Mucosa of rectum (tissue), 2 donors: ENCODE results near the gene F11.
"Not testable (repeated sequence)": the region's sequence is repeated elsewhere in the genome, so short reads cannot be mapped to it uniquely, and the experiment has no call there.

Experiments
- H3K27ac ChIP-seq, 2 donors: one replicate each; pipeline ENCODE4 v1.7.0; 2013; ENCODE audit warnings: inconsistent platforms in 2 of 2, low read depth in 2 of 2, low read length in 2 of 2
- H3K27me3 ChIP-seq, 2 donors: one replicate each; pipeline ENCODE4 v1.7.0; 2013; ENCODE audit warnings: low read length in 2 of 2; ENCODE audit not compliant: control insufficient read depth in 2 of 2, insufficient read depth in 2 of 2
- H3K36me3 ChIP-seq, 2 donors: one replicate each; pipeline ENCODE4 v1.7.0; 2013; ENCODE audit warnings: low read length in 2 of 2; ENCODE audit not compliant: control insufficient read depth in 2 of 2, insufficient read depth in 2 of 2
- H3K4me1 ChIP-seq, 2 donors: one replicate each; pipeline ENCODE4 v1.7.0; 2013; ENCODE audit warnings: low read length in 2 of 2, mild to moderate bottlenecking in 1 of 2; ENCODE audit not compliant: control insufficient read depth in 2 of 2, insufficient read depth in 2 of 2
- H3K4me3 ChIP-seq, 2 donors: one replicate each; pipeline ENCODE4 v1.7.0; 2013; ENCODE audit warnings: low read length in 2 of 2
- H3K9ac ChIP-seq, 2 donors: one replicate each; pipeline ENCODE4 v1.7.0; 2013; ENCODE audit warnings: low read length in 2 of 2, low read depth in 1 of 2, mild to moderate bottlenecking in 1 of 2
- H3K9me3 ChIP-seq, 2 donors: one replicate each; pipeline ENCODE4 v1.7.0; 2013; ENCODE audit warnings: low read length in 2 of 2; ENCODE audit not compliant: control insufficient read depth in 2 of 2
- donor health status: healthy.
- donor health status: Normal muscosa, but diverticular disease.

The F11 gene

DNA sequence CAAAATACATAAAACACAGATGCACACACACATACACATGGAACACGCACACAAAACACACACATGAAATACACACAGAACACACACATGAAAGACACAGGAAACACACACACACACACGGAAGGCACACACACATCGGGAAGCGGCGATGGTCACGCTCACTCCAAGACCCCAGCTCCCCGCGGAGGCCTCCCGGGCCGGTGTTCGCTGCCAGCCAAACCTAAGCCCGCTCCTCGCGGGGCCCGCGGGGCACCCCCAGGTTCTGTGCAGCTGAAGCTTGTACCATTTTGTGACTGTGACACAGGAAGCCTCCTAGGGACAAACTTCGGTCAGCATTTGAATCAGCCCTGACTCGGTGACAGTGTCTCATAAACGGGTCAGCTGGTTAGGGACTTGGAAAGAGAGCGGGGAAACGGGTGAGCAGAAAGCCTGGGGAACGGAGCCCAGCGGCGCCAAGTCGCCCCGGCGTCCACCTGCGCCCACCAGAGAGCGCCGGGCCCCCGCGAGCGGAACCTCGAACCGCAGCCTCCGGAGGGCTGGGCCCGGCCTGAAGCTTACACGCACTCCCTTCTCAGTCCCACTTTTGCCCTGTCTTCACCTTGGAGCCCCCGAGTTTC is 32.1 kb downstream of the F11 start:
- Histone ChIP-seq H3K9me3 (no peaks in the 10 kb centered on the region), H3K27me3 (no peaks in the 10 kb centered on the region), H3K4me3 (no peak overlapping the region), H3K9ac (no peak overlapping the region), H3K36me3 (no peaks in the 10 kb centered on the region), H3K27ac (no peak overlapping the region), H3K4me1 (peaks cover 0 to 11% of the 10 kb centered on the region in 2 donors)

DNA sequence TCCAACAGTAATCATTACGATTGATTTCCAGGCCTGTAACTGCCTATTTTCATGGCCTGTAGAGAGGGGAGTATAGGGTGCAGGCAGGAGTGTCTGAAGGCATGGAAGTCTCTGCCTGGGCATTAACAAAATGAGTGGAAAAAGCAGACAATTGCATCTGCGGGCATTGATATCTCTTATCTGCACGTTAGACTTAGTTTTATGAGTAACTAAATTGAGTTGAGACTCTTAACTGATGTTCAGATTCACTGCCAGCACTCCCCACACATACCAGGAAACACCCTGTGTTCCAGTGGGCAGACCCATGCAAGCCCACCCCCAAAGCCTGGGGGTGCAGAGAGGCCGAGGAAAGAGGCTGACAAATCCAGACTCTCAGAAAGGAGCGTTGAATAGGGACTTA is 33.3 kb downstream of the F11 start:
- Histone ChIP-seq H3K4me1 (peaks cover 0 to 11% of the 10 kb centered on the region in 2 donors), H3K9ac (no peak overlapping the region), H3K27me3 (no peaks in the 10 kb centered on the region), H3K36me3 (no peaks in the 10 kb centered on the region), H3K9me3 (no peaks in the 10 kb centered on the region), H3K27ac (no peak overlapping the region), H3K4me3 (no peak overlapping the region)

DNA sequence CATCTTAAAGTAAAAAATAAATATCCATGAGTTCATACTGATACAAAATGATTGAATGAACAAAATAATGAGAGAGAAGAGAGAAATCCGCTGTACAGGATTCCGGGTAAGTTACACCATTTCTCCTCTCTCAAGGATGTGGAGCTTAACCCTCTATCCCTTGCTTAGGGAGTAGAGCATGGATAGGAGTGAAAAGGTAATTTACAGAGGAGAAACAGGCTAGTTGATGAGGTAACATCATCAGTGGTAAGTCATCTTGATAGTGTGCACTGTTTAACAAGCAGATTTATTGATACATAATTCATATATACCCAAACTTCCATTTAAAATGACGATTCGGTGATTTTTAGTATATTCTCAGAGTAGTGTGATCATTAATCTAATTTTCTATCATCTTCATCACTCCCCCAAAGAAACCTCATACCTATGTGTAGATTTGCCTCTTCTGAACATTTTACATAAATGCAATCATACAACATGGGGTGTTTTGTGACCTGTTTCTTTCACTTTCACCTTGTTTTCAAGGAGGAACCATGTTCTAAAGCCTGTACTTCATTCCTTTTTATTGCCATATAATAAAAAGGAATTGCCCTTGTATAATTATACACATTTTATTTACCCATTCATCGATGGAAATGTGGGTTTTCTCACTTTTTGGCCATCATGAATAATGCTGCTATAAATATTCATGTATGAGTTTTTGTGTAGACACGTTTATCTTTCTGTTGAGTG is 34.8 kb downstream of the F11 start:
- no peaks in the 10 kb centered on the region for H3K27me3 ChIP-seq
- peak overlapping the region; percentile 40 to 55 for H3K27ac ChIP-seq
- peak overlapping the region in 1 of 2 donors; percentile 33 for H3K9ac ChIP-seq
- no peaks in the 10 kb centered on the region for H3K9me3 ChIP-seq
- no peaks in the 10 kb centered on the region for H3K36me3 ChIP-seq
- H3K4me1 ChIP-seq, result peaks cover 0 to 11% of the 10 kb centered on the region in 2 donors
- peak overlapping the region; percentile 45 to 62 for H3K4me3 ChIP-seq

DNA sequence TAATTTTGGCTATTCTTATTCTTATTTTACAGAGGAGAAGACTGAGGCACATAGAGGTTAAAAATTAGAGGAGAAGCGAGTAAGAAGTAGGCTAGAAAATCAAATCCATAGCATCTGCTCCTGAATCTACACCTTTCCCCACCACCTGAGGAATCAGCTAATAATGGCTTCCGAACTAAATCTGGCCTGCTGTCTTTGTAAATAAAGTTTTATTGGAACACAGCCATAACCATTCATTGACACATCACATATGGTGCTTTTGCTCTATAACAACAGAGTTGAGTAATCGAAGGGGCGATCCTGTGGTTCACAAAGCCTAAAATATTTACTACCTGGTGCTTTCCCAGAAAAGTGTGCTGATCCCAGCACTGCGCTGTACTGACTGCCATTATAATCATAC is 38.2 kb downstream of the F11 start:
- Histone ChIP-seq H3K27ac (no peak overlapping the region), H3K4me1 (peaks cover 0 to 8% of the 10 kb centered on the region in 2 donors), H3K27me3 (no peaks in the 10 kb centered on the region), H3K9me3 (no peaks in the 10 kb centered on the region), H3K4me3 (no peak overlapping the region), H3K36me3 (no peaks in the 10 kb centered on the region), H3K9ac (no peak overlapping the region)

DNA sequence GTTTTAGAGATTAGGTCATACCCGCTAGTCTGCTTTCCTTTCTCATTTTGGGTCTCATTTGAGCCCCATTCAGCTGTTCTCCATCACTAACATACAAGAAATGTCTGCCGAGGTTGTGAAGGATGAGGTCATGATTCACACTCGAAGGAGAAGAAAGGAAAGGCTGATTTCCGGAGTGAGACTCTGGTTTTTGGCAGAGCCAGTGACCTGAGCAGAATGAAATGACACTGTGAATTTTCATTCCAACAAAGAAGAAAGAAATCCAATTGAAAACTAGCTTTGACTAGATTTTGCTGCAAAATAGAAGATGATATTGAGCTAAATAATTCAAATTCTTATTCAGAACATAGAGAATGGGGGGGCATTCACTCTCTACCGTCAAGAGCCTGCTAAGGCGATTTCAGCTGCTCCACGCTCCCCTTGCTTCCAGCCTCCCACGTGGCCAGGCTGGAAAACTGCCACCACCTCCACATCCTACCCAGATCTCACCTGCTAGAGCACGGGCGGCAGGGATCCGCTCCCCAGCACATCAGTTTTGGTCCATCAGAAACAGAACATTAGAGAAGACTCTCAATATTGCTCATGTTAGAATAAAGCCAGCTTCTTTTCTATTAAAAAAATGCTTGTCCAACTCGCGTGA is 39.0 kb downstream of the F11 start:
- Histone ChIP-seq H3K9me3 (no peaks in the 10 kb centered on the region), H3K36me3 (no peaks in the 10 kb centered on the region), H3K4me3 (no peak overlapping the region), H3K9ac (no peak overlapping the region), H3K27me3 (no peaks in the 10 kb centered on the region), H3K27ac (no peak overlapping the region), H3K4me1 (peaks cover 0 to 5% of the 10 kb centered on the region in 2 donors)

DNA sequence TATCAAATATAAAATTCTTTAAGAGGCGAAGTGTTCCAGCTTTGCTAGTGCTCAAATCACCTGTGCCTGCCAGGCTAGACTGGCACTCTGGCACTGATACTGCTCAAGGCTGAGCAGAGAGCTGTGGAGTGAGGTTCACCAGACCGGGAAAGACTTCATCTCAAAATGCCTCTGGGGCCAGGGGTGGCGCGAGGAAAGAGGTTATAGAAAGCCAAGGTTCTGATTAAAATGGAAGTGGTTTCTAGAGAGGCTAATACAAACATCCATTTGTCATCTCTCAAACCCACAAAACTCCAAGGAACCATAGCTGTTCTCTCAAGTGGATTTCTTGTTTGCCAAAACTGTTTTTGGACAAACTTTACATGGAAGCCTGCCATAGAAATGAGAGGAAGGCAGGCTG is 41.5 kb downstream of the F11 start:
- H3K9me3 ChIP-seq, result no peaks in the 10 kb centered on the region
- no peaks in the 10 kb centered on the region for H3K27me3 ChIP-seq
- H3K4me3 ChIP-seq, result no peak overlapping the region
- no peak overlapping the region for H3K27ac ChIP-seq
- H3K9ac ChIP-seq, result no peak overlapping the region
- no peaks in the 10 kb centered on the region for H3K4me1 ChIP-seq
- H3K36me3 ChIP-seq, result no peaks in the 10 kb centered on the region

DNA sequence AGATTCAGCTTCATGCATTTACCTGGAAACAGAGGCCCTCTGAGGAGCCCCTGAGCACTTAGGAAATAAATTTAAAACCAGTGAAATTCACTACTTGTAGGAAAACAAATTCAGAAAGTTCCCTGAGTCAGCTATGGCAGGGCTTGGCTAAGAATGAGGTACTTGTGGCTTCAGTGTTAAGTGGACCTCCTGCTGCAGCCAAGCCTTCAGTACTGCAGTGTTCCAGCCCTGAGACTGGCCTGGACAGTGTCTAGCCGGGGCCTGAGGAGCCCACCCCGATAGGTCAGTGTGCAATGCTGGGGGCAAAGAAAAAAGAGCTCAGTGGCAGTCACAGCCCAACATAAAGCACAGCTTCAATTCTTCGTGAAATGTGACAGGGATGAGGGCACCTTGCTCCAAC is 41.9 kb downstream of the F11 start:
- H3K27ac ChIP-seq, result no peak overlapping the region
- H3K4me1 ChIP-seq, result no peaks in the 10 kb centered on the region
- H3K9me3 ChIP-seq, result no peaks in the 10 kb centered on the region
- no peaks in the 10 kb centered on the region for H3K36me3 ChIP-seq
- H3K4me3 ChIP-seq, result no peak overlapping the region
- H3K27me3 ChIP-seq, result no peaks in the 10 kb centered on the region
- H3K9ac ChIP-seq, result no peak overlapping the region

DNA sequence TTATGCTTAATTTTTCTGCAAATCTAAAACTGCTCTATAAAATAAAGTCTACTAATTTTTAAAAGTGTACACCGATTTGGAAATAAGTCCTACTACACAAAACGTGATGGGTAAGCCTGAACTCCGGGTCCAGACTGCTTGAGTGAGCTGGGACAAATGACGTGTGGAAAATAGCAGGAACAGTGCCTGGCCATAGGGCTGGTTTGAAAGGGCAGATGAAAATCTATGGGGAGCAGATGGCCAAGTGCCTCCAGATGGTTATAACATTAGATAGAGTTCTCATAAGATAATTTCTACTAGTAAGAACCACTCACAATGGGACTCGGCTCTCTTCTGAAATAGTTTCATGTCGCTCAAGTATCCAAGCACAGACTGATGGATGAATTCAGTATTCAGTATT is 52.5 kb downstream of the F11 start:
- H3K9me3 ChIP-seq, result no peaks in the 10 kb centered on the region
- no peaks in the 10 kb centered on the region for H3K36me3 ChIP-seq
- H3K9ac ChIP-seq, result no peak overlapping the region
- H3K27ac ChIP-seq, result no peak overlapping the region
- H3K4me1 ChIP-seq, result no peaks in the 10 kb centered on the region
- H3K4me3 ChIP-seq, result no peak overlapping the region
- H3K27me3 ChIP-seq, result no peaks in the 10 kb centered on the region

DNA sequence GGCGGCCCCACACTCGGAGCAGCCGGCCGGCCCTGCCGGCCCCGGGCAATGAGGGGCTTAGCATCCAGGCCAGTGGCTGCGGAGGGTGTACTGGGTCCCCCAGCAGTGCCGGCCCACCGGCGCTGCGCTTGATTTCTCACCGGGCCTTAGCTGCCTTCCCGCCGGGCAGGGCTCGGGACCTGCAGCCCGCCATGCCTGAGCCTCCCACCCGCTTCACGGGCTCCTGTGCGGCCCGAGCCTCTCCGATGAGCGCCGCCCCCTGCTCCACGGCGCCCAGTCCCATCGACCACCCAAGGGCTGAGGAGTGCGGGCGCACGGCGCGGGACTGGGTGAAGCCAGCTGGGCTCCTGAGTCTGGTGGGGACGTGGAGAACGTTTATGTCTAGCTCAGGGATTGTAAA is 58.7 kb downstream of the F11 start:
- not testable (repeated sequence) for H3K9me3 ChIP-seq, H3K27me3 ChIP-seq, H3K36me3 ChIP-seq, H3K27ac ChIP-seq, H3K4me1 ChIP-seq, H3K9ac ChIP-seq, H3K4me3 ChIP-seq

DNA sequence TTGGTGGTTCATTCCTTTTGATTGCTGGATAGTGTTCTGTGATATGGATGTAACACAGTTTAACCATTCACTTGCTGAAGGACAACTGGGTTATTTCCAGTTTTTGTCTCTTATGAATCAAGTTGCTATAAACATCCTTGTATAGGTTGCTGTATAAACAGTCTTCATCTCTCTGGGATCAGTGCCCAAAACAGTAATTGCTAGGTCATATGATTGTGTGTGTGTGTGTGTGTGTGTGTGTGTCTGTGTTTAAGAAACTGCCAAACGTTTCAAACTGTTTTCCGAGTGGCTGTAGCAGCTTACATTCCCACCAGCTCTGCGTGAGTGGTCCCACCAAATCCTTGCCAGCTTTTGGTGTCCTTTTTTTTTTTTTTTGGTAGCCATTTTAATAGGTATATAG is 60.4 kb downstream of the F11 start:
- no peak overlapping the region for H3K4me3 ChIP-seq
- no peaks in the 10 kb centered on the region for H3K9me3 ChIP-seq

More for the DNA sequence above, 60.4 kb downstream of the F11 start:
- H3K27me3 ChIP-seq, result no peaks in the 10 kb centered on the region
- H3K9ac ChIP-seq, result no peak overlapping the region
- H3K27ac ChIP-seq, result no peak overlapping the region
- peaks cover 0 to 2% of the 10 kb centered on the region in 2 donors for H3K4me1 ChIP-seq
- no peaks in the 10 kb centered on the region for H3K36me3 ChIP-seq
